Mammary epithelial cell (primary cell): Measurements from ENCODE around the gene ISLR.

Experiments
- CTCF ChIP-seq, 2 donors: IDR thresholded peaks in 1 of 2; conservative IDR thresholded peaks in 1 of 2; 2 replicates each; pipeline ENCODE4 v1.5.1; 2011 to 2012; ENCODE audit warnings: inconsistent platforms in 2 of 2, low read length in 2 of 2, mild to moderate bottlenecking in 2 of 2, control low read depth in 1 of 2, low read depth in 1 of 2; ENCODE audit not compliant: insufficient read depth in 1 of 2; ENCODE audit errors: extremely low read depth in 1 of 2
- EZH2 ChIP-seq: IDR thresholded peaks from 2 replicates; pipeline ENCODE4 v1.6.1; 2012; ENCODE audit warnings: low read length, inconsistent platforms, borderline replicate concordance

DNA sequence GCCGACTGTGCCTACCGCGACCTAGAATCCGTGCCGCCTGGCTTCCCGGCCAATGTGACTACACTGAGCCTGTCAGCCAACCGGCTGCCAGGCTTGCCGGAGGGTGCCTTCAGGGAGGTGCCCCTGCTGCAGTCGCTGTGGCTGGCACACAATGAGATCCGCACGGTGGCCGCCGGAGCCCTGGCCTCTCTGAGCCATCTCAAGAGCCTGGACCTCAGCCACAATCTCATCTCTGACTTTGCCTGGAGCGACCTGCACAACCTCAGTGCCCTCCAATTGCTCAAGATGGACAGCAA is 1.4 kb downstream of the ISLR start:
- no peak for TF ChIP-seq CTCF (conservative IDR thresholded peaks at IDR 0.05 in 1 of 2, IDR thresholded peaks at IDR 0.05 in 1 of 2; ENCODE audit: extremely low read depth in 1 of 2, insufficient read depth in 1 of 2, low read depth in 1 of 2, low read length in 2 of 2)
- no peak for TF ChIP-seq EZH2
